Upper lobe of right lung (tissue), 1 donor: ENCODE data around the gene GAD2. TPM values are rescaled to one million over a fixed set of nuclear protein-coding genes. Genes with fewer than 3 reads are reported as not detected.
A peak's percentile ranks its signal among the peaks of the same experiment; 100 is the strongest.
"Not testable (repeated sequence)": the region's sequence is repeated elsewhere in the genome, so short reads cannot be mapped to it uniquely, and the experiment has no call there.

Experiments used
- ATAC-seq: fragments of 200-7000 bp; cut with Tn5 transposase; one replicate; pipeline ENCODE4 v1.9.1; 2020; ENCODE audit warnings: mild to moderate bottlenecking, moderate library complexity
- DNase-seq: peaks from one replicate; pipeline ENCODE4 v3.0.0-alpha.2; 2020
- H3K27ac ChIP-seq: fragments of 200-600 bp; one replicate; pipeline ENCODE4 v1.8.0; 2022
- H3K27me3 ChIP-seq: fragments of 200-600 bp; one replicate; pipeline ENCODE4 v1.8.0; 2022; ENCODE audit warnings: mild to moderate bottlenecking
- H3K36me3 ChIP-seq: fragments of 200-600 bp; one replicate; pipeline ENCODE4 v1.8.0; 2022
- H3K4me1 ChIP-seq: fragments of 200-600 bp; one replicate; pipeline ENCODE4 v1.8.0; 2022
- H3K4me3 ChIP-seq: fragments of 200-600 bp; one replicate; pipeline ENCODE4 v1.8.0; 2022; ENCODE audit warnings: mild to moderate bottlenecking
- H3K9me3 ChIP-seq: fragments of 200-600 bp; one replicate; pipeline ENCODE4 v1.8.0; 2022
- CTCF ChIP-seq: fragments of 200-600 bp; IDR thresholded peaks from one replicate; pipeline ENCODE4 v1.8.0; 2022; ENCODE audit warnings: antibody characterized with exemption
- intact Hi-C: fragments of 100-400 bp; cut with DNase I; formaldehyde crosslinking; loops from one replicate; pipeline ENCODE4 v1.11.0; 2022
- total RNA-seq: library from RNA; stranded (reverse); fragmentation: NEBNext Ultra II Directional; extraction: Animal tissue kit (Norgen Biotek cat#: 25700); gene quantifications from one replicate; pipeline ENCODE4 v1.2.1, GENCODE V29; 2021
- donor health status: DM: no; HTN: yes; CAD: no; lungs with severe emphysema.

GAD2 gene
- total RNA-seq, 1 donor from 2014 or later: not detected

- peak; percentile 95 for ATAC-seq
- Histone ChIP-seq H3K9me3 (no peaks in the 10 kb centered on the region), H3K27ac (no peak overlapping the region), H3K36me3 (no peaks in the 10 kb centered on the region), H3K4me1 (peaks cover 4% of the 10 kb centered on the region), H3K4me3 (peak overlapping the region; percentile 41), H3K27me3 (no peaks in the 10 kb centered on the region)
- no peak for DNase-seq
- peak; percentile 73 for TF ChIP-seq CTCF
- intact Hi-C loops: no loop called here
These were observed 118.5 kb downstream of the GAD2 start for GRCh38 chr10:26334932-26335573.

- Histone ChIP-seq H3K36me3 (no peaks in the 10 kb centered on the region), H3K4me1 (peaks cover 4% of the 10 kb centered on the region), H3K9me3 (no peaks in the 10 kb centered on the region), H3K4me3 (peak overlapping the region; percentile 41), H3K27ac (no peak overlapping the region), H3K27me3 (no peaks in the 10 kb centered on the region)
- intact Hi-C loops: no loop called here
- TF ChIP-seq CTCF: no peak
- ATAC-seq (peak; percentile 7), DNase-seq (no peak)
These were observed 119.1 kb downstream of the GAD2 start for GRCh38 chr10:26335574-26336093.

GRCh38 chr10:26336979-26337378 is 120.4 kb downstream of the GAD2 start:
- ATAC-seq: peak; percentile 82
- Histone ChIP-seq H3K4me1 (peaks cover 4% of the 10 kb centered on the region), H3K9me3 (no peaks in the 10 kb centered on the region), H3K4me3 (no peak overlapping the region), H3K36me3 (no peaks in the 10 kb centered on the region), H3K27me3 (no peaks in the 10 kb centered on the region), H3K27ac (no peak overlapping the region)
- no peak for TF ChIP-seq CTCF
- DNase-seq: no peak
- intact Hi-C loops: no loop called here

- H3K9me3 ChIP-seq: no peaks in the 10 kb centered on the region
- no peaks in the 10 kb centered on the region for H3K36me3 ChIP-seq
- TF ChIP-seq CTCF: no peak
- intact Hi-C loops: no loop called here
- no peak overlapping the region for H3K4me3 ChIP-seq
- DNase-seq (no peak), ATAC-seq (no peak)
- no peak overlapping the region for H3K27ac ChIP-seq
- peaks cover 4% of the 10 kb centered on the region for H3K4me1 ChIP-seq
- H3K27me3 ChIP-seq: no peaks in the 10 kb centered on the region
These were observed 125.1 kb downstream of the GAD2 start for GRCh38 chr10:26341701-26342100.

- H3K4me1 ChIP-seq, DNase-seq, intact Hi-C loops, H3K27ac ChIP-seq, H3K27me3 ChIP-seq, ATAC-seq, H3K9me3 ChIP-seq, H3K4me3 ChIP-seq, H3K36me3 ChIP-seq: not testable (repeated sequence)
These were observed 132.3 kb downstream of the GAD2 start for GRCh38 chr10:26348821-26349417.

Other genes with a start within 250 kb of the GAD2 start
- 19.2 TPM for gene APBB1IP, start 221.6 kb downstream of the GAD2 start, total RNA-seq